DOHH2 (cell line): ENCODE measurements around the gene ECHDC1.

Source experiments
- EZH2phosphoT487 ChIP-seq: fragments of 200-600 bp; sonication (generic); IDR thresholded peaks from 2 replicates; pipeline ENCODE4 v1.6.1; 2017; ENCODE audit warnings: borderline replicate concordance, mild to moderate bottlenecking, antibody characterized with exemption, low read length, moderate library complexity, mixed read lengths
- TF ChIP-seq, protein P1 (sequence below): fragments of 200-600 bp; sonication (generic); IDR thresholded peaks from one replicate; pipeline ENCODE4 v1.5.1; 2014; ENCODE audit warnings: antibody characterized with exemption, mild to moderate bottlenecking, low read depth, low read length; ENCODE audit not compliant: poor library complexity, severe bottlenecking

DNA sequence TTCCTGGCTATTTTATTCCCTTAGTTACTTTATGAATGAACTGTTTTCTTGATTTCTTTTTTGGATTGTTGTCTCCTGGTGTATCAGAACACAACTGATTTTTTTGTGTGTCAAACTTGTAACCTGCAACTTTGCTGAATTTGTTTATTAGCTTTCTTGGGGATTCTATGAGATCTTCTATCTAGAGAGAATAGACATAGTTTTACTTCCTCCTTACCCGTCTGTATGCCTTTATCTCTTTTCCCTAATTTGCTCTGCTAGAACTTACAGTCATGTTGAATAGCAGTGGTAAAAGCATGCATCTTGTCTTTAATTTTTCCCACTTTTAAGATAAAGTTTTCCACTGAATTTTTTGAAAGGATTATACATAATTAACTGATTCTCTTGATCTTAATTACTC is 63.6 kb downstream of the ECHDC1 start:
- TF ChIP-seq, protein P1, sequence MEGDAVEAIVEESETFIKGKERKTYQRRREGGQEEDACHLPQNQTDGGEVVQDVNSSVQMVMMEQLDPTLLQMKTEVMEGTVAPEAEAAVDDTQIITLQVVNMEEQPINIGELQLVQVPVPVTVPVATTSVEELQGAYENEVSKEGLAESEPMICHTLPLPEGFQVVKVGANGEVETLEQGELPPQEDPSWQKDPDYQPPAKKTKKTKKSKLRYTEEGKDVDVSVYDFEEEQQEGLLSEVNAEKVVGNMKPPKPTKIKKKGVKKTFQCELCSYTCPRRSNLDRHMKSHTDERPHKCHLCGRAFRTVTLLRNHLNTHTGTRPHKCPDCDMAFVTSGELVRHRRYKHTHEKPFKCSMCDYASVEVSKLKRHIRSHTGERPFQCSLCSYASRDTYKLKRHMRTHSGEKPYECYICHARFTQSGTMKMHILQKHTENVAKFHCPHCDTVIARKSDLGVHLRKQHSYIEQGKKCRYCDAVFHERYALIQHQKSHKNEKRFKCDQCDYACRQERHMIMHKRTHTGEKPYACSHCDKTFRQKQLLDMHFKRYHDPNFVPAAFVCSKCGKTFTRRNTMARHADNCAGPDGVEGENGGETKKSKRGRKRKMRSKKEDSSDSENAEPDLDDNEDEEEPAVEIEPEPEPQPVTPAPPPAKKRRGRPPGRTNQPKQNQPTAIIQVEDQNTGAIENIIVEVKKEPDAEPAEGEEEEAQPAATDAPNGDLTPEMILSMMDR = no peak
- TF ChIP-seq EZH2phosphoT487 = no peak
